ENCODE data around the gene GYG2. TPM values are rescaled to one million over a fixed set of nuclear protein-coding genes. Genes with fewer than 3 reads are reported as not detected.
A peak's percentile ranks its signal among the peaks of the same experiment; 100 is the strongest.

The GYG2 gene
- total and polyA plus RNA-seq, 2 of the 13 experiments (the other 11 are each of a cell fraction or from before 2014, with no cell fraction given): 20.0 to 24.3 TPM

DNA sequence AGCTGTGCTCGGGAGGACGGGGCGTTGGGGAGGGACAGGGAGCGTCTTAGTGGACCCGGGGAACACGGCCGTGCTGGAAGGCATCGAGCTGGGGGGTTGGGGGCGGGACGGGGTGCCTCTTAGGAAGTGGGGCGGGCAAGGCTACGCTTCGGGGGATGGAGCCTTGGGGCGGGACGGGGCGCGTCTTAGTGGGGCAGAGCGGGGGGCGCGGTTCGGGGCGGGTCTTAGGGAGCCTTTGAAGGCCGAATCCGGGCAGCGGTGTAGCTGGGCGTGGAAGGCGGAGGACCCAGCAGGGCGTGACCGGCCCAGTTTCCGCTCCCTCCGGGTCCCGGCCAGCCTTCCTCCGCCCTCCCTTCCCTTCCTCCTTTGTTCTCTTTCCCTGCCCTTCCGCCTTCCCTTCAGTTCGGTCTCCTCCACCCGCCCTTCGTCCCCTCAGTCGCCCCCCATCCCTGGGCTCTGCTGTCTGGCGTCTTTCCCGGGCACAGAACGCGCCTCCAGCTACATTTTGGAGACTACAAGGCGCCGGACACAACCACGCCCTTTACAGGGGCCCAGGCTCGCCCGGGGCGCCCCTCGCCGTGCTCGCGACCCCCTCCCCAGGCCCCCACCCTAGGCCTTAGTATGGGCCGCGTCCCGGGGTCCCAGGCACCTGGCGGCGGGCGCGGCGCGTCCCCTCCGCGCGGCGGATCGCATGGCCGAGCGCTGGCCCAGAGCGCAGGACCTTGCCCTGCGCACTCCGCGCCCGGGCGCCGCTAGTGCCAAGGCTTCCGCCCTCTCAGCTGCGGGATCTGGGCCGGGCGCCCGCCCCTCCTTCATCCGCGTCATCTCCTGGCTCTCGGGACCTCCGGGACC lies 100.1 kb downstream of the GYG2 start, which contains the start of gene ARSD (continued):
- TF ChIP-seq, protein P1, sequence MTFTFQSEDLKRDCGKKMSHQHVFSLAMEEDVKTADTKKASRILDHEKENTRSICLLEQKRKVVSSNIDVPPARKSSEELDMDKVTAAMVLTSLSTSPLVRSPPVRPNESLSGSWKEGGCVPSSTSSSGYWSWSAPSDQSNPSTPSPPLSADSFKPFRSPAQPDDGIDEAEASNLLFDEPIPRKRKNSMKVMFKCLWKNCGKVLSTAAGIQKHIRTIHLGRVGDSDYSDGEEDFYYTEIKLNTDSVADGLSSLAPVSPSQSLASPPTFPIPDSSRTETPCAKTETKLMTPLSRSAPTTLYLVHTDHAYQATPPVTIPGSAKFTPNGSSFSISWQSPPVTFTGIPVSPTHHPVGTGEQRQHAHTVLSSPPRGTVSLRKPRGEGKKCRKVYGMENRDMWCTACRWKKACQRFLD (CRISPR knock-in tag; IDR thresholded peaks at IDR 0.05; ENCODE audit: borderline replicate concordance): no peak
- TF ChIP-seq ZNF577 (CRISPR knock-in tag; IDR thresholded peaks at IDR 0.05; ENCODE audit: borderline replicate concordance, low read depth) (no peak), GATA4 (IDR thresholded peaks at IDR 0.05; ENCODE audit: borderline replicate concordance, low read depth) (no peak), ZNF383 (CRISPR knock-in tag; IDR thresholded peaks at IDR 0.05; ENCODE audit: borderline replicate concordance) (no peak), SP5 (CRISPR knock-in tag; IDR thresholded peaks at IDR 0.05; ENCODE audit: borderline replicate concordance, low read depth) (peak; percentile 64; the same call in 1 of the 2 replicates), ZNF605 (CRISPR knock-in tag; IDR thresholded peaks at IDR 0.05) (no peak), HDAC1 (CRISPR knock-in tag; IDR thresholded peaks at IDR 0.05) (peak; percentile 57; the same call in 1 of the 2 replicates), HNRNPLL (IDR thresholded peaks at IDR 0.05; ENCODE audit: low read depth, low read length, poor library complexity, severe bottlenecking) (peak; percentile 81), ZNF883 (CRISPR knock-in tag; IDR thresholded peaks at IDR 0.05; ENCODE audit: not compliant biosample characterization) (no peak), EED (CRISPR knock-in tag; IDR thresholded peaks at IDR 0.05) (0 out of 2 replicates have a peak, but pooled peaks have one; percentile 53), TAF1 (CRISPR knock-in tag; IDR thresholded peaks at IDR 0.05) (peak; percentile 72), KDM5B (CRISPR knock-in tag; IDR thresholded peaks at IDR 0.05; ENCODE audit: borderline replicate concordance) (peak; percentile 68; the same call in 1 of the 2 replicates), HNRNPK (IDR thresholded peaks at IDR 0.05; ENCODE audit: low read depth, low read length, poor library complexity, severe bottlenecking) (peak; percentile 13), HOXD1 (CRISPR knock-in tag; IDR thresholded peaks at IDR 0.05) (no peak), ZNF30 (CRISPR knock-in tag; IDR thresholded peaks at IDR 0.05) (no peak), KLF16 (CRISPR knock-in tag; IDR thresholded peaks at IDR 0.05) (no peak), RARG (CRISPR knock-in tag; IDR thresholded peaks at IDR 0.05; ENCODE audit: low read depth) (no peak), ZNF737 (CRISPR knock-in tag; IDR thresholded peaks at IDR 0.05; ENCODE audit: borderline replicate concordance) (no peak), ZNF557 (CRISPR knock-in tag; IDR thresholded peaks at IDR 0.05) (no peak), ZBTB1 (CRISPR knock-in tag; IDR thresholded peaks at IDR 0.05; ENCODE audit: borderline replicate concordance) (no peak), ZFY (CRISPR knock-in tag; IDR thresholded peaks at IDR 0.05) (peak; percentile 66), ASH2L (IDR thresholded peaks at IDR 0.05; ENCODE audit: insufficient read length, low read depth, low read length) (no peak)
- TF ChIP-seq, protein P2, sequence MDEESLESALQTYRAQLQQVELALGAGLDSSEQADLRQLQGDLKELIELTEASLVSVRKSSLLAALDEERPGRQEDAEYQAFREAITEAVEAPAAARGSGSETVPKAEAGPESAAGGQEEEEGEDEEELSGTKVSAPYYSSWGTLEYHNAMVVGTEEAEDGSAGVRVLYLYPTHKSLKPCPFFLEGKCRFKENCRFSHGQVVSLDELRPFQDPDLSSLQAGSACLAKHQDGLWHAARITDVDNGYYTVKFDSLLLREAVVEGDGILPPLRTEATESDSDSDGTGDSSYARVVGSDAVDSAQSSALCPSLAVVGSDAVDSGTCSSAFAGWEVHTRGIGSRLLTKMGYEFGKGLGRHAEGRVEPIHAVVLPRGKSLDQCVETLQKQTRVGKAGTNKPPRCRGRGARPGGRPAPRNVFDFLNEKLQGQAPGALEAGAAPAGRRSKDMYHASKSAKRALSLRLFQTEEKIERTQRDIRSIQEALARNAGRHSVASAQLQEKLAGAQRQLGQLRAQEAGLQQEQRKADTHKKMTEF (CRISPR knock-in tag; IDR thresholded peaks at IDR 0.05): peak; percentile 45; the same call in 1 of the 2 replicates
- TF ChIP-seq, protein P3, sequence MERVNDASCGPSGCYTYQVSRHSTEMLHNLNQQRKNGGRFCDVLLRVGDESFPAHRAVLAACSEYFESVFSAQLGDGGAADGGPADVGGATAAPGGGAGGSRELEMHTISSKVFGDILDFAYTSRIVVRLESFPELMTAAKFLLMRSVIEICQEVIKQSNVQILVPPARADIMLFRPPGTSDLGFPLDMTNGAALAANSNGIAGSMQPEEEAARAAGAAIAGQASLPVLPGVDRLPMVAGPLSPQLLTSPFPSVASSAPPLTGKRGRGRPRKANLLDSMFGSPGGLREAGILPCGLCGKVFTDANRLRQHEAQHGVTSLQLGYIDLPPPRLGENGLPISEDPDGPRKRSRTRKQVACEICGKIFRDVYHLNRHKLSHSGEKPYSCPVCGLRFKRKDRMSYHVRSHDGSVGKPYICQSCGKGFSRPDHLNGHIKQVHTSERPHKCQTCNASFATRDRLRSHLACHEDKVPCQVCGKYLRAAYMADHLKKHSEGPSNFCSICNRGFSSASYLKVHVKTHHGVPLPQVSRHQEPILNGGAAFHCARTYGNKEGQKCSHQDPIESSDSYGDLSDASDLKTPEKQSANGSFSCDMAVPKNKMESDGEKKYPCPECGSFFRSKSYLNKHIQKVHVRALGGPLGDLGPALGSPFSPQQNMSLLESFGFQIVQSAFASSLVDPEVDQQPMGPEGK (CRISPR knock-in tag; IDR thresholded peaks at IDR 0.05): peak; percentile 48; the same call in 1 of the 2 replicates
- TF ChIP-seq, protein P4, sequence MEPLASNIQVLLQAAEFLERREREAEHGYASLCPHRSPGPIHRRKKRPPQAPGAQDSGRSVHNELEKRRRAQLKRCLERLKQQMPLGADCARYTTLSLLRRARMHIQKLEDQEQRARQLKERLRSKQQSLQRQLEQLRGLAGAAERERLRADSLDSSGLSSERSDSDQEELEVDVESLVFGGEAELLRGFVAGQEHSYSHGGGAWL (CRISPR knock-in tag; IDR thresholded peaks at IDR 0.05): no peak
